ENCODE data around the gene ATF6.
A peak's percentile ranks its signal among the peaks of the same experiment; 100 is the strongest.
"Not testable (repeated sequence)": the region's sequence is repeated elsewhere in the genome, so short reads cannot be mapped to it uniquely, and the experiment has no call there.

ATF6 gene

GRCh38 chr1:161733526-161733925 is 32.6 kb upstream of the ATF6 start:
- no peak for DNase-seq (ENCODE audit: low read depth)

- no peak for DNase-seq (ENCODE audit: low read depth)
Observed at GRCh38 chr1:161735837-161736236, 30.3 kb upstream of the ATF6 start.

- DNase-seq (ENCODE audit: low read depth), result no peak
Observed at GRCh38 chr1:161736335-161736969, 29.7 kb upstream of the ATF6 start.

- no peak for DNase-seq (ENCODE audit: low read depth)
Observed at GRCh38 chr1:161737625-161738024, 28.5 kb upstream of the ATF6 start.

GRCh38 chr1:161738627-161739287 is 27.4 kb upstream of the ATF6 start:
- DNase-seq (ENCODE audit: low read depth), result peak; percentile 22

- no peak for DNase-seq (ENCODE audit: low read depth)
Observed at GRCh38 chr1:161739865-161740566, 26.1 kb upstream of the ATF6 start.

- DNase-seq (ENCODE audit: low read depth), result no peak
Observed at GRCh38 chr1:161740921-161741320, 25.2 kb upstream of the ATF6 start.

- no peak for DNase-seq (ENCODE audit: low read depth)
Observed at GRCh38 chr1:161743231-161743630, 22.9 kb upstream of the ATF6 start.

- DNase-seq (ENCODE audit: low read depth), result no peak
Observed at GRCh38 chr1:161747801-161748200, 18.3 kb upstream of the ATF6 start.

- peak; percentile 71 for DNase-seq (ENCODE audit: low read depth)
Observed at GRCh38 chr1:161749509-161750407, 16.4 kb upstream of the ATF6 start, which contains the start of gene DUSP12. Gene DUSP12, plus strand, starts transcription at chr1:161749786. Its CDS starts 16 bp downstream, at chr1:161749802.

GRCh38 chr1:161763522-161764098 is 2.5 kb upstream of the ATF6 start:
- DNase-seq (ENCODE audit: low read depth), result peak; percentile 30

GRCh38 chr1:161768461-161768860 is 2.3 kb downstream of the ATF6 start:
- DNase-seq (ENCODE audit: low read depth), result no peak

- no peak for DNase-seq (ENCODE audit: low read depth)
Observed at GRCh38 chr1:161768986-161769672, 3.0 kb downstream of the ATF6 start.

- not testable (repeated sequence) for DNase-seq (ENCODE audit: low read depth)
Observed at GRCh38 chr1:161769673-161770045, 3.5 kb downstream of the ATF6 start.

- DNase-seq (ENCODE audit: low read depth), result no peak
Observed at GRCh38 chr1:161770250-161770649, 4.1 kb downstream of the ATF6 start.

GRCh38 chr1:161771161-161771560 is 5.0 kb downstream of the ATF6 start:
- no peak for DNase-seq (ENCODE audit: low read depth)

- no peak for DNase-seq (ENCODE audit: low read depth)
Observed at GRCh38 chr1:161771973-161772372, 5.9 kb downstream of the ATF6 start.

GRCh38 chr1:161772397-161772796 is 6.3 kb downstream of the ATF6 start:
- DNase-seq (ENCODE audit: low read depth), result no peak

- no peak for DNase-seq (ENCODE audit: low read depth)
Observed at GRCh38 chr1:161773791-161774190, 7.7 kb downstream of the ATF6 start.

GRCh38 chr1:161777261-161777660 is 11.1 kb downstream of the ATF6 start:
- no peak for DNase-seq (ENCODE audit: low read depth)

- DNase-seq (ENCODE audit: low read depth), result no peak
Observed at GRCh38 chr1:161778522-161778921, 12.4 kb downstream of the ATF6 start.

Measured in activated T-cell treated with anti-CD3 and anti-CD28 coated beads for 1 hour (primary cell).